Left lung (tissue), 10 donors: ENCODE measurements around the gene PGRMC2. TPM values are rescaled to one million over a fixed set of nuclear protein-coding genes. Genes with fewer than 3 reads are reported as not detected.
"Not testable (repeated sequence)": the region's sequence is repeated elsewhere in the genome, so short reads cannot be mapped to it uniquely, and the experiment has no call there.

Experiments used
- ATAC-seq: fragments of 200-7000 bp; cut with Tn5 transposase; one replicate; pipeline ENCODE4 v1.9.1; 2020; ENCODE audit warnings: moderate library complexity
- DNase-seq, 4 donors: peaks; one replicate each; pipeline ENCODE4 v3.0.0-alpha.2; 2013 to 2020
- H3K27ac ChIP-seq, 2 donors: fragments of 200-600 bp; sonication (generic) in 1 of 2; one replicate each; pipeline versions ENCODE4 v1.5.0 to v1.8.0; 2020 to 2021
- H3K27me3 ChIP-seq, 2 donors: fragments of 200-600 bp; sonication (generic) in 1 of 2; one replicate each; pipeline versions ENCODE4 v1.5.0 to v1.8.0; 2020 to 2021
- H3K36me3 ChIP-seq, 2 donors: fragments of 200-600 bp; sonication (generic) in 1 of 2; one replicate each; pipeline versions ENCODE4 v1.5.0 to v1.8.0; 2020 to 2021
- H3K4me1 ChIP-seq, 2 donors: fragments of 200-600 bp; one replicate each; pipeline ENCODE4 v1.8.0; 2021
- H3K4me3 ChIP-seq, 2 donors: fragments of 200-600 bp; sonication (generic) in 1 of 2; one replicate each; pipeline versions ENCODE4 v1.5.0 to v1.8.0; 2020 to 2021; ENCODE audit warnings: mild to moderate bottlenecking in 1 of 2
- H3K9me3 ChIP-seq, 2 donors: fragments of 200-600 bp; sonication (generic) in 1 of 2; one replicate each; pipeline versions ENCODE4 v1.5.0 to v1.8.0; 2020 to 2021
- intact Hi-C, 2 donors: fragments of 100-400 bp; cut with DNase I; formaldehyde crosslinking; loops; one replicate each; pipeline versions ENCODE4 v1.11.2 to v1.14.2; 2022
- polyA plus RNA-seq, 6 donors: library from polyadenylated mRNA; unstranded; fragments of 120-200 nt; gene quantifications; one replicate each; pipeline ENCODE4 v1.2.1, GENCODE V29; 2013; ENCODE audit not compliant: insufficient read length in 6 of 6
- total RNA-seq, 2 donors: library from RNA; stranded (reverse); fragmentation: NEBNext Ultra II Directional; extraction: Animal tissue kit (Norgen Biotek cat#: 25700); gene quantifications; one replicate each; pipeline ENCODE4 v1.2.1, GENCODE V29; 2021
- TF ChIP-seq, protein P1 (sequence below), 2 donors: fragments of 200-600 bp; sonication (generic) in 1 of 2; IDR thresholded peaks; one replicate each; pipeline versions ENCODE4 v1.5.0 to v1.8.0; 2021; ENCODE audit warnings: antibody characterized with exemption in 2 of 2
- donor health status: DM: no; HTN: yes; CAD: no.
- donor health status: DM: no; HTN: no; CAD: no.

PGRMC2 gene
- total and polyA plus RNA-seq, 8 donors, result 59.7 to 84.5 (median 77.4) TPM

DNA sequence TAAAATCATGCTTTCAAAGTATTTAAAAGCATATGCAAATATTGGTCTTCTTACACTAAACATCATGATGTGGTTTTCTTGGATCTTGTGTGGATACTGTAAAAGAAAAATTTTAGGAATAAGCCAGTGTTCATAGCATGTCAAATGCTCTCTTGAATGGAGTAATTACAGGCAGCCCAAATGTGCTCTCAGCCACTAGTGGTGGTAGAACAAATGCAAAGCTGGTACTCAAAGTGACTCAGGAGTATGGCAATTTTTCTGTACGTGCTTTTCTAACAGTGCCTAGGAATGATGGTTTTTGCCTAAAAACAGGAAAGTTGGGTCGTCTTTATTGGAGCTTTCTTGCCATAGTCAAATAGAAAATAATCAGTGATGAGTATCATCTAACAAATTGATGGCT, 19.9 kb downstream of the PGRMC2 start:
- no peak overlapping the region for H3K27ac ChIP-seq
- H3K9me3 ChIP-seq, result peaks cover 0 to 23% of the 10 kb centered on the region in 2 donors
- H3K4me1 ChIP-seq, result no peaks in the 10 kb centered on the region
- no peak for DNase-seq
- intact Hi-C loops, result no loop called here
- H3K4me3 ChIP-seq, result no peak overlapping the region
- H3K36me3 ChIP-seq, result peaks cover 0 to 28% of the 10 kb centered on the region in 2 donors
- no peaks in the 10 kb centered on the region for H3K27me3 ChIP-seq
- ATAC-seq, result no peak
- TF ChIP-seq, protein P1, sequence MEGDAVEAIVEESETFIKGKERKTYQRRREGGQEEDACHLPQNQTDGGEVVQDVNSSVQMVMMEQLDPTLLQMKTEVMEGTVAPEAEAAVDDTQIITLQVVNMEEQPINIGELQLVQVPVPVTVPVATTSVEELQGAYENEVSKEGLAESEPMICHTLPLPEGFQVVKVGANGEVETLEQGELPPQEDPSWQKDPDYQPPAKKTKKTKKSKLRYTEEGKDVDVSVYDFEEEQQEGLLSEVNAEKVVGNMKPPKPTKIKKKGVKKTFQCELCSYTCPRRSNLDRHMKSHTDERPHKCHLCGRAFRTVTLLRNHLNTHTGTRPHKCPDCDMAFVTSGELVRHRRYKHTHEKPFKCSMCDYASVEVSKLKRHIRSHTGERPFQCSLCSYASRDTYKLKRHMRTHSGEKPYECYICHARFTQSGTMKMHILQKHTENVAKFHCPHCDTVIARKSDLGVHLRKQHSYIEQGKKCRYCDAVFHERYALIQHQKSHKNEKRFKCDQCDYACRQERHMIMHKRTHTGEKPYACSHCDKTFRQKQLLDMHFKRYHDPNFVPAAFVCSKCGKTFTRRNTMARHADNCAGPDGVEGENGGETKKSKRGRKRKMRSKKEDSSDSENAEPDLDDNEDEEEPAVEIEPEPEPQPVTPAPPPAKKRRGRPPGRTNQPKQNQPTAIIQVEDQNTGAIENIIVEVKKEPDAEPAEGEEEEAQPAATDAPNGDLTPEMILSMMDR (IDR thresholded peaks at IDR 0.05), result no peak

- H3K4me1 ChIP-seq, H3K27me3 ChIP-seq, H3K4me3 ChIP-seq, H3K27ac ChIP-seq, DNase-seq, intact Hi-C loops, ATAC-seq: not testable (repeated sequence)
- Histone ChIP-seq H3K36me3 (peaks cover 0 to 27% of the 10 kb centered on the region in 2 donors), H3K9me3 (peaks cover 0 to 23% of the 10 kb centered on the region in 2 donors)
These were observed 20.4 kb downstream of the PGRMC2 start for GRCh38 chr4:128267171-128267570.

DNA sequence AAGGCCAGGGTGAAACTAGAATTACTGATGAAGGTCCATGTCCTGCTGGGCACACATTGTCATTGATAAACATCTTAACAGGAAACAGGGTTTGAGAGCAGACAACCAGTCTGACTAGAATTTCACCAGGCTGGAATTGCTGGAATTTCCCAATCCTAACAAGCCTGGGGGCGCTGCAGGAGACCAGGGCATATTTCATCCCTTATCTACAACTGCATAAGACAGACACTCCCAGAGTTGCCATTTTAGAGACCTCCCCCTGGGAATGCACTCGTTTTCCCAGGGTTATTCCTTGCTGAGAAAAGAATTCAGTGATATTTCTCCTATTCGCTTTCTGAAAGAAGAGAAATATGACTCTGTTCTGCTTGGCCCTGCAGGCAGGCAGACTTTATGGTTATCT, 22.1 kb downstream of the PGRMC2 start:
- intact Hi-C loops, H3K27me3 ChIP-seq, DNase-seq, H3K27ac ChIP-seq, H3K4me1 ChIP-seq, H3K4me3 ChIP-seq, ATAC-seq: not testable (repeated sequence)
- H3K36me3 ChIP-seq, result peaks cover 0 to 10% of the 10 kb centered on the region in 2 donors
- H3K9me3 ChIP-seq, result peaks cover 0 to 23% of the 10 kb centered on the region in 2 donors

- peaks cover 0 to 13% of the 10 kb centered on the region in 2 donors for H3K9me3 ChIP-seq
- not testable (repeated sequence) for H3K27ac ChIP-seq
These were observed 27.7 kb downstream of the PGRMC2 start for GRCh38 chr4:128259889-128260288.

GRCh38 chr4:128258166-128258565, 29.4 kb downstream of the PGRMC2 start:
- DNase-seq, H3K4me1 ChIP-seq, H3K4me3 ChIP-seq, H3K9me3 ChIP-seq, intact Hi-C loops, H3K27ac ChIP-seq, H3K36me3 ChIP-seq, H3K27me3 ChIP-seq, ATAC-seq: not testable (repeated sequence)

More at GRCh38 chr4:128259889-128260288, 27.7 kb downstream of the PGRMC2 start:
- H3K36me3 ChIP-seq, H3K4me1 ChIP-seq, H3K27me3 ChIP-seq, DNase-seq, H3K4me3 ChIP-seq, ATAC-seq, intact Hi-C loops: not testable (repeated sequence)

DNA sequence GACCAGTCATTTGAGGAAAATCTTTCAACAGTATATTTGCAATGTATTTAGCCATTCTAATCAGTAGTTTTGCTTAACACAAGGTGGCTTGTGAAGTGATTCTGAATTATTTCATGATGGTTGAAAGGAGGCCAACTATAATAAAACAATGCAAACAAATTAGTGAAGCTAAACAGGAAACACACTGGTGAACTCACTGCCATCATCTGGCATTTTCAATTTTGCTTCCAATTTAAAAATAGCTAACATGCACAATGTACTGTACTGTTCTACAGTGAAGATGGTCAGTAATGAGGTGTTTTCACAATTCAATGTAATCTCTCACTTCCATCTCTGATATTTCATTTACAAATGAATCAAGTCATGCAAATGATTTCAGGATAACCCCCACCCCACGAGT, 31.1 kb downstream of the PGRMC2 start:
- ATAC-seq (no peak), DNase-seq (no peak)
- TF ChIP-seq, protein P1 (IDR thresholded peaks at IDR 0.05), result no peak

GRCh38 chr4:128255906-128256305, 31.7 kb downstream of the PGRMC2 start:
- Histone ChIP-seq H3K4me3 (no peak overlapping the region), H3K4me1 (no peaks in the 10 kb centered on the region), H3K27me3 (no peaks in the 10 kb centered on the region), H3K27ac (no peak overlapping the region), H3K9me3 (no peaks in the 10 kb centered on the region), H3K36me3 (no peaks in the 10 kb centered on the region)
- TF ChIP-seq, protein P1 (IDR thresholded peaks at IDR 0.05), result no peak
- intact Hi-C loops, result no loop called here
- DNase-seq (no peak), ATAC-seq (no peak)

More for the DNA sequence above, 31.1 kb downstream of the PGRMC2 start:
- Histone ChIP-seq H3K36me3 (no peaks in the 10 kb centered on the region), H3K27me3 (no peaks in the 10 kb centered on the region), H3K4me1 (no peaks in the 10 kb centered on the region), H3K9me3 (no peaks in the 10 kb centered on the region), H3K4me3 (no peak overlapping the region), H3K27ac (no peak overlapping the region)
- intact Hi-C loops, result no loop called here
